Measurements from ENCODE around the gene LY6G5C.

- TF ChIP-seq, protein P1, sequence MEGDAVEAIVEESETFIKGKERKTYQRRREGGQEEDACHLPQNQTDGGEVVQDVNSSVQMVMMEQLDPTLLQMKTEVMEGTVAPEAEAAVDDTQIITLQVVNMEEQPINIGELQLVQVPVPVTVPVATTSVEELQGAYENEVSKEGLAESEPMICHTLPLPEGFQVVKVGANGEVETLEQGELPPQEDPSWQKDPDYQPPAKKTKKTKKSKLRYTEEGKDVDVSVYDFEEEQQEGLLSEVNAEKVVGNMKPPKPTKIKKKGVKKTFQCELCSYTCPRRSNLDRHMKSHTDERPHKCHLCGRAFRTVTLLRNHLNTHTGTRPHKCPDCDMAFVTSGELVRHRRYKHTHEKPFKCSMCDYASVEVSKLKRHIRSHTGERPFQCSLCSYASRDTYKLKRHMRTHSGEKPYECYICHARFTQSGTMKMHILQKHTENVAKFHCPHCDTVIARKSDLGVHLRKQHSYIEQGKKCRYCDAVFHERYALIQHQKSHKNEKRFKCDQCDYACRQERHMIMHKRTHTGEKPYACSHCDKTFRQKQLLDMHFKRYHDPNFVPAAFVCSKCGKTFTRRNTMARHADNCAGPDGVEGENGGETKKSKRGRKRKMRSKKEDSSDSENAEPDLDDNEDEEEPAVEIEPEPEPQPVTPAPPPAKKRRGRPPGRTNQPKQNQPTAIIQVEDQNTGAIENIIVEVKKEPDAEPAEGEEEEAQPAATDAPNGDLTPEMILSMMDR (IDR thresholded peaks at IDR 0.05 in 2 of 3, conservative IDR thresholded peaks at IDR 0.05 in 1 of 3; ENCODE audit: insufficient read depth in 2 of 3, low read depth in 1 of 3, low read length in 3 of 3) = peak in 1 of 3 experiments; percentile 3; a peak in 1 of 6 replicates
- no peak for TF ChIP-seq SREBF2 (CRISPR knock-in tag; IDR thresholded peaks at IDR 0.05)
- TF ChIP-seq ILK (tag; IDR thresholded peaks at IDR 0.05; ENCODE audit: borderline replicate concordance, low read depth) = no peak
- TF ChIP-seq ETV6 (IDR thresholded peaks at IDR 0.05; ENCODE audit: borderline replicate concordance in 1 of 2, low read depth in 2 of 2, low read length in 1 of 2) = no peak
- no peak for TF ChIP-seq ETV6 (CRISPR knock-in tag; IDR thresholded peaks at IDR 0.05; ENCODE audit: borderline replicate concordance)
- TF ChIP-seq, protein P2, sequence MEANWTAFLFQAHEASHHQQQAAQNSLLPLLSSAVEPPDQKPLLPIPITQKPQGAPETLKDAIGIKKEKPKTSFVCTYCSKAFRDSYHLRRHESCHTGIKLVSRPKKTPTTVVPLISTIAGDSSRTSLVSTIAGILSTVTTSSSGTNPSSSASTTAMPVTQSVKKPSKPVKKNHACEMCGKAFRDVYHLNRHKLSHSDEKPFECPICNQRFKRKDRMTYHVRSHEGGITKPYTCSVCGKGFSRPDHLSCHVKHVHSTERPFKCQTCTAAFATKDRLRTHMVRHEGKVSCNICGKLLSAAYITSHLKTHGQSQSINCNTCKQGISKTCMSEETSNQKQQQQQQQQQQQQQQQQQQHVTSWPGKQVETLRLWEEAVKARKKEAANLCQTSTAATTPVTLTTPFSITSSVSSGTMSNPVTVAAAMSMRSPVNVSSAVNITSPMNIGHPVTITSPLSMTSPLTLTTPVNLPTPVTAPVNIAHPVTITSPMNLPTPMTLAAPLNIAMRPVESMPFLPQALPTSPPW (CRISPR knock-in tag; IDR thresholded peaks at IDR 0.05) = no peak
- TF ChIP-seq SIRT6 (IDR thresholded peaks at IDR 0.05; ENCODE audit: low read depth, low read length) = no peak
- TF ChIP-seq ZNF316 (IDR thresholded peaks at IDR 0.05) = no peak
- TF ChIP-seq ILF3 (IDR thresholded peaks at IDR 0.05; ENCODE audit: borderline replicate concordance) = no peak
- TF ChIP-seq PURB (CRISPR knock-in tag; IDR thresholded peaks at IDR 0.05; ENCODE audit: low read depth) = no peak
- 0 out of 2 replicates have a peak, but pooled peaks have one; percentile 12 for TF ChIP-seq ZFX (CRISPR knock-in tag; IDR thresholded peaks at IDR 0.05)
- TF ChIP-seq ZNF511 (CRISPR knock-in tag; IDR thresholded peaks at IDR 0.05) = no peak
- TF ChIP-seq NBN (IDR thresholded peaks at IDR 0.05; ENCODE audit: low read depth) = no peak
- TF ChIP-seq ZNF707 (CRISPR knock-in tag; conservative IDR thresholded peaks at IDR 0.05) = no peak
Measured at GRCh38 chr6:31706599-31706998, 25.7 kb upstream of the LY6G5C start, which contains the start of gene LY6G6F.
